Fibroblast of skin of left biceps (primary cell): Measurements from ENCODE around the gene FAP.

Experiments
- DNase-seq, 2 experiments: peaks; one replicate each; pipeline ENCODE4 v3.0.0-alpha.2; 2013; ENCODE audit warnings: low read depth in 2 of 2

The FAP gene

DNA sequence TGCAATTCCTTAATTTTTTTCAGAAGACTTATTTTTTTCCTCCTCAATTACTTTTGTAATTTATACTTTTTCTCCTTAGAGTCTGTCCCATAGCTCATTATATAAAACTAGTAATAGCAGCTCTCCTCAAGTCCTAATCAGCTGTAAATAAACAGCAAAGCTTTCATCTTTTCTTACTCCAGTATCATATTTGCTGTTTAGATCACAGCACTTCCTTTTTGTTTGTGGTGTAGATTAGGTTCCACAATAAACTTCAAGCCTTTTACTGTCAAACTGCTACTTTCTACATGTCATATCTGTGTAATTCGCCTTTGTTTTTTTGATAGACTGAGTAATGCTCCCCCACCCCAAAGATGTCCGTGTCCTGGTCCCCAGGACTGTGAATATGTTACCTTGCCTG lies 116.7 kb downstream of the FAP start:
- DNase-seq, result no peak

DNA sequence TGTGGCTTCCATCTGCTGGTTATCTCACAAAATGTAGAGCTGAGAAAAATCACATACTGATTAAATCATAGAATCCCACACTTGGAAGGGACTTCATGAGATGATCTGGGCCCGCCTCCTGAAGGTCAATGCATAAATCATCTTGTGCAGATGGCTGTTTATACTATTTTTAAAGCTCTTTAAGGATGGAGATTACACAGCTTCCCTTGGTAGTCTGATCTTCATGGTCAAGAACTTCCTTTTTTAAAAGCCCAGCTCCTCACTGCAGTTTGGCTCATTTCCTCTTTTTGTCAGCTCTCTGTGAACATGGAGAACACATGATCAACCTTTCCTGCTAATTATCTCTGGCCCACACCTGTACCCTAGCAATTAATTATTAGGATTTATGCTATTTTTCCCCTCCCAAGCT lies 117.1 kb downstream of the FAP start:
- DNase-seq, result no peak

DNA sequence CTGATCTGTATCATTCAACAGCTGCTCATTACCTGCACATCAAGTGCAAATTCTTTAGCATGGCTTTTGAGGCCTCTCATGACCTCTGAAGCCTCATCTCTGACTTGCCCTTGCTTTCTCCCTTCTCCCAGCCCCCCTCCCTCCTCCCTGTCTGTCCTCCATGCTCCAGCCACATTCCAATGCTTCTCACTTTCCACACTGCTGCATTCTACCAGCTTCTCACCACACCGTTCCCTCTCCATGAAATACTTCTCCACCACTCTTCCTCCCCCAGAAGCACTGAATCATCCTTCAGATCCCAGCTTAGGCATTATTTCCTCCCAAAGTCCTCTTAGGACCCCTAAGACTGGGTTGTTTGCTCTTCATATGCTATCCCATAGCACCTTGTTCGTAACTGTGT lies 118.1 kb downstream of the FAP start:
- DNase-seq, result no peak

DNA sequence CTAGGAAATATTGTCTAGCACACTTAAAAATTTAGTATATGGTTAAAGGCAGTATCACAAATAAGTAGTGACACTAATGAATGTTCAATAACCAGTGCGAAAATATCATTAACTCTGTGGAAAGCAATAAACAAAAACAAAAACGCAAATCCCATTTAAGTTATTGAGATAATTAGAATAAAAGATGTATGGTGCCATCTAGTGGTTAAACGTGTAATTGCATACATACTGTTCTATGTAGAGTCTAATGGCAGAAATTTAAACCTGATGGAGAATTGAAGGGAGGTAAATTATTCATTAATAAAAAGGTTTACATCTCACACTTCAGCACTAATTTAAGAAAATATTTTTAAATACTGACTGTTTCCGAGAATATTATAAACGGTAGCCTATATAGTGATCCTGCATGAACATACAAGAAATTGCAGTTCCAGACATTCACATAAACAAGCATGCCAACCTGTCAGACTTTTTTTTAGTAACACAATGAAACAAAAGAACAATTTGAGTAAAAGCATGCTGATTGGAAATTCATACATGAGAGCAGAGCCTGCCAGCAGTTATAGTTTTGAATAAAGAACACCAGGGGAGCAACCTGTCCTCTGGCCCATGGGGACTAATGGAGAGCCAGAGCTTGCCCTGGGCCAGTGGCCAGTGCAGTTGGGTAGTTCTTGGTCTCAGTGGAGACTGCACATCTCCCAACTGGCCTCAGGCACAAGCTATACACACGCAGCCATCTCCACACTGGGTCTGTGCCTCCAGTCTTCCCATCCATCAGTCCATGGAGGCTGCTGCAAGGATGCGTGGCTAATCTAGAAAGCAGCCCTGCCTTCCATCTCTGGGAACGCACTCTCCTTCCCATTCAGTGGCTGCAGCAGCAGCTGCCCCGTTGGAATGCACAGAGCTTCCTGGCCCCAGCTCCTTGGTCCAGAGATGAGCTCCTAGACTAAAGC lies 119.2 kb downstream of the FAP start:
- DNase-seq, result no peak
